Spinal cord (tissue), 10 donors: Measurements from ENCODE around the gene GUCA2A. TPM values are rescaled to one million over a fixed set of nuclear protein-coding genes. Genes with fewer than 3 reads are reported as not detected.

Experiments
- DNase-seq, 6 donors: peaks; one replicate each; pipeline versions ENCODE4 v3.0.0 to v3.0.0-alpha.2; 2013 to 2015; ENCODE audit warnings: low spot score in 6 of 6, low read depth in 4 of 6
- H3K27ac ChIP-seq: one replicate; pipeline ENCODE4 v1.5.1; 2013; ENCODE audit warnings: low read depth, low read length, control low read depth
- H3K27me3 ChIP-seq: one replicate; pipeline ENCODE4 v1.6.1; 2013; ENCODE audit warnings: low read length; ENCODE audit not compliant: control insufficient read depth, insufficient read depth
- H3K36me3 ChIP-seq: one replicate; pipeline ENCODE4 v1.6.1; 2013; ENCODE audit warnings: low read length; ENCODE audit not compliant: control insufficient read depth, insufficient read depth
- H3K4me1 ChIP-seq: one replicate; pipeline ENCODE4 v1.6.1; 2013; ENCODE audit warnings: low read length; ENCODE audit not compliant: control insufficient read depth, insufficient read depth
- H3K4me3 ChIP-seq: one replicate; pipeline ENCODE4 v1.5.1; 2013; ENCODE audit warnings: low read depth, low read length, control low read depth
- H3K9me3 ChIP-seq: one replicate; pipeline ENCODE4 v1.6.1; 2013; ENCODE audit warnings: low read length; ENCODE audit not compliant: control insufficient read depth, insufficient read depth
- WGBS: methylation state at CpG from one replicate; pipeline ENCODE4 v1.1.5; 2013; ENCODE audit warnings: missing lambda C conversion rate; ENCODE audit not compliant: insufficient coverage; 5-methylcytosine and 5-hydroxymethylcytosine counted together
- polyA plus RNA-seq, 2 donors: library from polyadenylated mRNA; unstranded; fragments of 120-200 nt; gene quantifications; one replicate each; pipeline ENCODE4 v1.2.1, GENCODE V29; 2013; ENCODE audit not compliant: insufficient read length in 2 of 2
- total RNA-seq, 2 donors: library from RNA; depleted of rRNA in 1 of 2; stranded (reverse); fragments of 120-200 nt in 1 of 2; fragments of >200 nt in 1 of 2; gene quantifications; one replicate each; pipeline versions ENCODE4 v1.2.3 to v1.2.4, GENCODE V29; 2013 to 2014
- donor health status: healthy.

GUCA2A gene
- total and polyA plus RNA-seq, 4 donors, result not detected

GRCh38 chr1:42171679-42172266, 7.2 kb upstream of the GUCA2A start:
- H3K4me3 ChIP-seq, result no peak overlapping the region
- no peaks in the 10 kb centered on the region for H3K9me3 ChIP-seq
- no peak overlapping the region for H3K27ac ChIP-seq
- H3K36me3 ChIP-seq, result no peaks in the 10 kb centered on the region
- DNase-seq, result no peak
- peaks cover 13% of the 10 kb centered on the region for H3K4me1 ChIP-seq
- H3K27me3 ChIP-seq, result peaks cover 6% of the 10 kb centered on the region
- 95% methylated on average over 4 of the region's 6 CpGs for WGBS

DNA sequence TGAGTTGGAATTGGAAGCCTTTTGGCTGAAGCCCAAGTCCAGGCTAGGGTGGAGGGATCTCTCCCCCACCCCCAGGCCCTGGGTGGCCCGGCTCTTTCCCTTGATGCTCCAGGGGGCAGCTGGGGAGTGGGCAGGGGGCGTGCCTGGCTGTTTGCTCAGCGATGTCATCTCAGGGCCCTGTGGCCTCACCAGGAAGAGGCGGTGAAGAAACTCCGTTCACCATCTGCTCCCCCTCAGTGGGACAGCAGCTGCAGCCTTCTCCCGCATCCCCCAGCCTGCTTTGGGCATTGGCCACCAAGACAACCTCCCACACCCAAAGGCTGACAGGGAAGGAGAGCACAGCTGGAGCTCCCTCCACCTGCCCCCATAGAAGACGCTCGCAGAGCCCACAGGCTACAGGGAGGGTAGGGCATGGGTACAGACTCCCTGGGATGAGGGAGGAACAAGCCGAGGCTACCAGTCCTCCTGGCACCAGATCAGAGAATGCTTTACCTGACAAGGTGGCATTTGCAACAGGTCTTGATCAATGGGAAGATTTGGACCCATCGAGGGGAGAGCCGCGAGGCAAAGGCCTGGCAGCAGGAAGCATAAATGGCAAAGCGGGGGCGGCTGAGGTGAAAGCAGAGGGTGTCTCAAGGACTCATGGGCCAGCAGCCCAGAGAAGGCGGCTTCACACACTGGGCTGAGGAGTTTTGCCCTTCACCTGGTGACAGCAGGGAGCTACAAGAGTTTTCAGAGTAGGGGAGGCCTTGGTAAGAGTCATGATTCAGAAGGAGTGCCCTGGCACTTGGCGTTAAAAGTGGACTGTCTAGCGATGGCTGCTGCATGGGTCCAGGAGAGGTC, 6.5 kb upstream of the GUCA2A start:
- Histone ChIP-seq H3K36me3 (no peaks in the 10 kb centered on the region), H3K27ac (no peak overlapping the region), H3K9me3 (no peaks in the 10 kb centered on the region), H3K27me3 (peaks cover 6% of the 10 kb centered on the region), H3K4me1 (peaks cover 13% of the 10 kb centered on the region), H3K4me3 (no peak overlapping the region)
- no peak for DNase-seq
- 62% methylated on average over 16 of the region's 17 CpGs for WGBS

DNA sequence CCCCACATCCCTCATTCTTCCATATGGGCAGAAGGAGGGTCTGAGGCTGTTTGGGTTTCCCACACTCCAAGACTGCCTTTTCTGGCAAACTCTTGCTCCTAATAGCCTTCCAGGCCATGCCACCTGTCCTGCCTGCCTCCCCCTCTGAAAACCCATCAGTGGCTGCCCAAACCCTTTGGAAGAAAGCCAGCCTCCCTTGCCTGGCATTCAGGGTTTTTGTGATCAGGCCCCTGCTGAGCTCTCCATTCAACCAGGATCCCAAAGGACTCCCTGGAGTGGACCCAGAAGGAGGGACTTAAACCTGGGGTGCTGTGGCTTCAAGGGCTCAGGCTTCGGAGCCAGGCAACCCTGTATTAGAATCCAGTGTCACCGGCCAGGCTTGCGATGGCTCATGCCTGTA, 4.2 kb upstream of the GUCA2A start:
- H3K9me3 ChIP-seq, result no peaks in the 10 kb centered on the region
- H3K36me3 ChIP-seq, result no peaks in the 10 kb centered on the region
- H3K27me3 ChIP-seq, result peaks cover 6% of the 10 kb centered on the region
- peaks cover 18% of the 10 kb centered on the region for H3K4me1 ChIP-seq
- WGBS, result 86% methylated on average over 3 of the region's 3 CpGs
- no peak overlapping the region for H3K27ac ChIP-seq
- H3K4me3 ChIP-seq, result no peak overlapping the region
- no peak for DNase-seq

- no peak for DNase-seq
- Histone ChIP-seq H3K27ac (no peak overlapping the region), H3K27me3 (peaks cover 6% of the 10 kb centered on the region), H3K4me3 (no peak overlapping the region), H3K36me3 (no peaks in the 10 kb centered on the region), H3K9me3 (no peaks in the 10 kb centered on the region), H3K4me1 (peaks cover 16% of the 10 kb centered on the region)
- 42% methylated on average over 1 of the region's 1 CpG for WGBS
These were observed 3.8 kb upstream of the GUCA2A start for GRCh38 chr1:42168391-42168670.

- no peaks in the 10 kb centered on the region for H3K36me3 ChIP-seq
- no peak for DNase-seq
- WGBS, result 85% methylated on average over 21 of the region's 21 CpGs
- no peaks in the 10 kb centered on the region for H3K9me3 ChIP-seq
- peaks cover 6% of the 10 kb centered on the region for H3K27me3 ChIP-seq
- no peak overlapping the region for H3K4me3 ChIP-seq
- no peak overlapping the region for H3K27ac ChIP-seq
- peaks cover 10% of the 10 kb centered on the region for H3K4me1 ChIP-seq
These were observed 3.3 kb upstream of the GUCA2A start for GRCh38 chr1:42167611-42168390.

- WGBS, result 46% methylated on average over 12 of the region's 12 CpGs
- H3K27ac ChIP-seq, result no peak overlapping the region
- peaks cover 6% of the 10 kb centered on the region for H3K27me3 ChIP-seq
- no peaks in the 10 kb centered on the region for H3K36me3 ChIP-seq
- no peak overlapping the region for H3K4me3 ChIP-seq
- DNase-seq, result peak in 1 of 6 donors; percentile 49
- H3K4me1 ChIP-seq, result peaks cover 6% of the 10 kb centered on the region
- peaks cover 2% of the 10 kb centered on the region for H3K9me3 ChIP-seq
These were observed 1.1 kb upstream of the GUCA2A start for GRCh38 chr1:42165511-42166210.

DNA sequence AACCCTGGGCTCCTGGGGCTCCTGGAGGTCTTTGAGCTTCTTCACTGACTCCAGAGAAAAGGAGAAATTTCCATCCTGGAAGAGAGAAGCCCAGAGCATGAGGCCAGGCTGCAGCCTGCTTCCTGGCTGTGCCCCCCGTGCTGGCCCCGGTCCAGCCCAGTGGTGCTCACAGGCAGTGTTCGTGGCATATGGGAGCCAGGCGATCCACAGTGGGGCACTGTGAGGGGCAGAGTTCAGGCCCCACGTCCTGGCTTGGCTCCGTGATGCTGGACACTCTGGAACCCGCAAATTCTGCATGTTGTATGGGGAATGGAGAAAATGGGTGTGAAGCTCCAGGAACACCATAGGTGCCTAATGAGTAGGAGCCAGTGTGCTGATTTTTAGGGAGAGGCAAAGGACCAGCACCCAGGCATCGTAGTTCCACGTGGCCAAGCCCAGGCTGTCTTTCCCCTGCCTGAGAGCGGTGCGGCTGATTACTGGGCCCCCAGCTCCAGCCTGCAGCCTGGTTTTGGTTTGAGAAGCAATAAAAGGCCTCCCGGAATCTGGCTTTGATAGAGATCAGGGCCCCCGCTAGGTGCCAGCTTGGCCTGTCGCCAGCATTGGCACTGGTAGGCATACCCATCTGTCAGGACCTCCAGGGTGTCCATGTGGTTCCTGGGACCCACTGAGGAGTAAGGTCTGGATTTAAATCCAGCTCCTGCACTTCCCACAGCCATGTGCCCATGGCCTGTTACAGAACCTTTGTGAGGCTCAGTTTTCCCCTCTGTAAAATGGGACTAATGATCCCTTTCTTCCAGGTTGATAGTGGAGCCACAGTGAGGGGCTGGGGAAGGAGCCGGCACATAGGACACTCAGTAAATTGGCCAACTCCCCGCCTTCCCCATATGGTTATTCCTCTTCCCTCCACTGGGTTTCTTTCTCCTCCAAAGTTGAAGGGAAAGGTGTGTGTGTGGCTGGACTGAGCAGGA, 725 bp downstream of the GUCA2A start:
- peaks cover 2% of the 10 kb centered on the region for H3K27me3 ChIP-seq
- no peak overlapping the region for H3K4me3 ChIP-seq
- H3K36me3 ChIP-seq, result no peaks in the 10 kb centered on the region
- 76% methylated on average over 14 of the region's 16 CpGs for WGBS
- DNase-seq, result no peak
- H3K4me1 ChIP-seq, result peaks cover 6% of the 10 kb centered on the region
- H3K27ac ChIP-seq, result no peak overlapping the region
- H3K9me3 ChIP-seq, result peaks cover 2% of the 10 kb centered on the region

DNA sequence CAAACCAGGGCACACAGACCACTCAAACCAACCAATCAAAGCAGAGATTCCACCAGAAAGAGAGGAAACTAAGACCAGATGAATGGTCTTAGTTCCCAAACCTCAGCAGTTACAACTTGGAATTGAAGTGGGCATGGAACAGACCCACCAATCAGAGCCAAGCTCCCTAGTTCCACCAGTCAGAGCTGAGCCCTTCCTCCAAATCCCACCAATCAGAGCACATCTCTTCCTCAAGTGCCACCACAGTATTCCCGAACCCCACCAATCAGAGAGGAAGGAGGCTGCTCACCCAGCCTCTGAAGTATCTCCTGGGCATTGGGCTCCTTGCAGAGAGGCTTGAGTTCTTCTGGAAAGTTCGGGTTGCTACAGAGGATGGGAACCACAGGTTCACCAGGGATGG, 1.4 kb downstream of the GUCA2A start:
- H3K4me1 ChIP-seq, result peaks cover 6% of the 10 kb centered on the region
- H3K4me3 ChIP-seq, result no peak overlapping the region
- peaks cover 2% of the 10 kb centered on the region for H3K9me3 ChIP-seq
- no peaks in the 10 kb centered on the region for H3K36me3 ChIP-seq
- WGBS, result 89% methylated on average over 2 of the region's 2 CpGs
- H3K27ac ChIP-seq, result no peak overlapping the region
- DNase-seq, result no peak
- peaks cover 1% of the 10 kb centered on the region for H3K27me3 ChIP-seq

- H3K9me3 ChIP-seq, result peaks cover 2% of the 10 kb centered on the region
These were observed 2.4 kb downstream of the GUCA2A start for GRCh38 chr1:42162181-42162580.

More at GRCh38 chr1:42162181-42162580, 2.4 kb downstream of the GUCA2A start:
- Histone ChIP-seq H3K27ac (no peak overlapping the region), H3K27me3 (no peaks in the 10 kb centered on the region), H3K36me3 (no peaks in the 10 kb centered on the region), H3K4me1 (peaks cover 6% of the 10 kb centered on the region), H3K4me3 (no peak overlapping the region)
- DNase-seq, result no peak
- 79% methylated on average over 3 of the region's 5 CpGs for WGBS
